GM19463 (cell line): Measurements from ENCODE around the gene GKN1.
"Not testable (repeated sequence)": the region's sequence is repeated elsewhere in the genome, so short reads cannot be mapped to it uniquely, and the experiment has no call there.

Experiments
- ATAC-seq: cut with Tn5 transposase; IDR thresholded peaks from one replicate; pipeline ENCODE4 v1.9.1; 2021; ENCODE audit warnings: mild to moderate bottlenecking, moderate library complexity; ENCODE audit not compliant: unreplicated experiment

GKN1 gene

GRCh38 chr2:68955432-68955831, 19.0 kb upstream of the GKN1 start:
- ATAC-seq, result not testable (repeated sequence)

GRCh38 chr2:68959001-68959400, 15.4 kb upstream of the GKN1 start:
- ATAC-seq, result no peak

GRCh38 chr2:68961380-68961779, 13.1 kb upstream of the GKN1 start:
- ATAC-seq, result no peak

- ATAC-seq, result no peak
These were observed 10.2 kb upstream of the GKN1 start for GRCh38 chr2:68964282-68964681.

- no peak for ATAC-seq
These were observed 6.2 kb upstream of the GKN1 start for GRCh38 chr2:68968221-68968620.

- no peak for ATAC-seq
These were observed 4.5 kb upstream of the GKN1 start for GRCh38 chr2:68969736-68970490.

- ATAC-seq, result no peak
These were observed 3.7 kb upstream of the GKN1 start for GRCh38 chr2:68970566-68971265.

- no peak for ATAC-seq
These were observed 2.7 kb upstream of the GKN1 start for GRCh38 chr2:68971591-68972231.

GRCh38 chr2:68974946-68975665, 670 bp downstream of the GKN1 start:
- ATAC-seq, result no peak

- ATAC-seq, result no peak
These were observed 1.4 kb downstream of the GKN1 start for GRCh38 chr2:68975844-68976243.

- no peak for ATAC-seq
These were observed 3.0 kb downstream of the GKN1 start for GRCh38 chr2:68977453-68977852.

GRCh38 chr2:68978098-68978497, 3.7 kb downstream of the GKN1 start:
- no peak for ATAC-seq

- no peak for ATAC-seq
These were observed 6.5 kb downstream of the GKN1 start for GRCh38 chr2:68980956-68981355.

GRCh38 chr2:68987021-68987503, 12.6 kb downstream of the GKN1 start:
- ATAC-seq, result no peak

GRCh38 chr2:68989035-68989434, 14.6 kb downstream of the GKN1 start:
- no peak for ATAC-seq

GRCh38 chr2:68992341-68992740, 17.9 kb downstream of the GKN1 start:
- no peak for ATAC-seq

- ATAC-seq, result no peak
These were observed 18.5 kb downstream of the GKN1 start for GRCh38 chr2:68992933-68993332.

- no peak for ATAC-seq
These were observed 19.2 kb downstream of the GKN1 start for GRCh38 chr2:68993660-68994059.

- ATAC-seq, result no peak
These were observed 20.4 kb downstream of the GKN1 start for GRCh38 chr2:68994864-68995263.

GRCh38 chr2:68995916-68996315, 21.5 kb downstream of the GKN1 start:
- ATAC-seq, result no peak

GRCh38 chr2:68997401-68997800, 23.0 kb downstream of the GKN1 start:
- no peak for ATAC-seq
